GM21723 (cell line): ENCODE measurements around the gene KNDC1.
"Not testable (repeated sequence)": the region's sequence is repeated elsewhere in the genome, so short reads cannot be mapped to it uniquely, and the experiment has no call there.

Experiments used
- ATAC-seq: cut with Tn5 transposase; IDR thresholded peaks from one replicate; pipeline ENCODE4 v1.9.1; 2021; ENCODE audit warnings: mild to moderate bottlenecking, moderate library complexity; ENCODE audit not compliant: unreplicated experiment

The KNDC1 gene

DNA sequence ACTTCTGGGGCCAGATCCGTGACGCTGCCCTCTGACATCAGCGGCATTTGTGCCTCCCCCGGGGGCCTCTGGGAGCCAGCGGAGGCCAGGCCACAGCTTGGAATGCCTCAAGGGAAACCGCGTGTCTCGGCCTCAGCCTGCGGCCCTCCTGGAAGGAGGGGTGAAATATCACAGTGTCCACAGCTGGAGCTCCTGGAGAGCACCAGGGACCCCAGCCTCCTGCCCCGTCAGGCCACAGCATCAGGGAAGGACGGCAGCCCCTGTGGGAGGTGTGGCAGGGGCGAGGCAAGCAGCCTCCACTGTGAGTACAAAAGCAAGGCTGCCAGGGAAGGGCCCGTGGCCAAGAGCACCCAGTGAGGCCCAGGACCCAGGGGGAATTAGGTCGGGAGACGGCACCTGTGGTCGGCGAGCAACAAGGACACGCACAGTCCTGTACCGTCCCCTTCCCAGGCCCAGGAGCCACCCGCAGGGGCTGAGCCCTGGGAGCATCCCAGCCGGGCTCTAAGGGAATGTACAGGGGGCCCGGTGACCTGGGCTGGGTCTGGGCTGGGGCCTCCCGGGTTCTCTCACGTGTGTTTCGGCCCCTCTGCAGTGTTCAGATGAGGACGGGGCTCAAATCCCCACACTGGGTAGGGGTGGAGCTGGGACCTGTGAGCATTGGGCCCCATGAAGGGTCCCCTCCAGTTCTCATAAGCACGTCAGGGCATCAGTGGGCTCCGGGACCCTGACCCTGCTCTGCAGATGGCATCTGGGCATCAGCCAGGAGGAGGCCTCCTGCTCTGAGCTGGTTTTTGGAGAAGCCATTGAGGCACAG, 18.7 kb upstream of the KNDC1 start:
- no peak for ATAC-seq

DNA sequence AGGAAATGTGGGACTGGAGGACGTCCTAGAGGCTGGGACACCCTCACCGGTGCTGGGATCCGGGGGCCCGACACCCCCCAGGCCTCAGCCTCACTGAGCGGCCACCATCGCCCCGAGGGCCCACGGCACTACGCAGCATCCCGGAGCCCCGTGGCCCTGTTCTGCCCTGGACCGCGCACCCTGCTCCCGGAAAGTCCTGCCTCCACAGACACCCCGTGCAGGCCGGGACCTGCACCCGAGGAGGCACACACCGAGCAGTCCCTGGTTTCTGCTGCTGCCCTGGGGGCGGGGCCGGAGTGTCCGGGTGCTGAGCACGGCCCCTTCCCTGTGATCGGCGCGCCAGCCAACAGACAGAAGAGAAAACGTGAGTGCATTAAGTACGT, 18.1 kb upstream of the KNDC1 start:
- ATAC-seq: no peak

DNA sequence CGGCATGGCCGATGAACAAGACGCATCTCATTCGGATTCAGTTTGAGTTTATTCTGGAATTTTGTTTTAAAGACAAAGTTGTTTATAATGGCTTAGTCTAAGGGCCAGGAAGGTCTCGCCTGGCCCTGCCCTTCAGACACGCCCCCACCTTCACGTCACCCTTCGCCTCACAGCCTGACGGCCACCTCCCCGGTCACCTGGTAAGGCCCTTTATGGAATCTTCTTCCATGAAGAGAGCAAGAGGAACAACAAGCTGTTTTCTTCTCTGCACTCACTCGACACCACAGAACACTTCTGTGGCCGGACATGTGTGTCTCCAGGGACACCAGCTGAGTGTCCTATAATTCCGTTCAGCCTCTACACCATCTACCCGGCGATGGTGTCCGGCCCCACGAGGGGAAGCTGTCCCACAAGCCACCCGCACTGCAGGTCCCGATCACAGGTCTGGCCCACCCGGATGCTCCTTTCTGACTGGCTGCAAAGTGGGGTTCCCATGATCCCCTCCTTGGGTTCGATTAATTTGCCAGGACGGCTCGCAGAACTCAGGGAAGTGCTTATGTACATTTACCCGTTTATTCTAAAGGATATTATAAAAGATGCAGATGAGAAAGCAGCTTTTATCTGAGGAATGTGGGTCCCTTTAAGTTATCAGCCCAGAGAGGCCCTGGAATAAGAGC, 17.4 kb upstream of the KNDC1 start:
- ATAC-seq: no peak

DNA sequence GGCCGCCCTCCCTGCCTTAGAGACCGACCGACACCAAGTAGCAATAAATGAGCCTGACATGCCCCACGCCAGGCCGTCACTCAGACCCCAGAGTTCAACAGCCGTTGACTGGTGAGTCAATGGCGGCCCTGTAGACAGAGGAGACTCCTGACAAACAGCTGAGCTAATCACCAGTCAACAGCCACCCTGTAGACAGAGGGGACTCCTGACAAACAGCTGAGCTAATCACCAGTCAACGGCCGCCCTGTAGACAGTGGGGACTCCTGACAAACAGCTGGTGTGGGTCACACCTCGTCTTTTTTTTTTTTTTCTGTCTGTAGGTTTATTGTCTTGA, 16.9 kb upstream of the KNDC1 start:
- ATAC-seq: no peak

DNA sequence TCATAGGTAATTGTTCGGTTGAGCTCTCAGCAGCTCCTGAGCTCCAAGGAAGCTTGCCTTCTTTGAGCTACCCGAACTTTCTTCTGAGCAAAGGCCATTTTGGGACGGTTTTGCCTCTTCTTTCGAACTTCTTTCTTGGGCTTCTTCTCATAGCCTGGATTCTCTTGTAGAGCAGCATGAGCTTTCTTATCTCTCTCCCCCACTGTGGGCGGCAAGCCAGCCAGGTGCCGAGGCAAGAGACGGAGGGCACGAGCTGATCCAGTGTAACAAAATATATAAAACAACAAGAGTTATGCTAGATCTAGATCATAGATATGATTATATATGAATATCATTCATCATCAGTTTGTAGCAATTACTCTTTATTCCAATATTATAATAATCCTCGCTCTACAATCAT, 16.5 kb upstream of the KNDC1 start:
- ATAC-seq: no peak

DNA sequence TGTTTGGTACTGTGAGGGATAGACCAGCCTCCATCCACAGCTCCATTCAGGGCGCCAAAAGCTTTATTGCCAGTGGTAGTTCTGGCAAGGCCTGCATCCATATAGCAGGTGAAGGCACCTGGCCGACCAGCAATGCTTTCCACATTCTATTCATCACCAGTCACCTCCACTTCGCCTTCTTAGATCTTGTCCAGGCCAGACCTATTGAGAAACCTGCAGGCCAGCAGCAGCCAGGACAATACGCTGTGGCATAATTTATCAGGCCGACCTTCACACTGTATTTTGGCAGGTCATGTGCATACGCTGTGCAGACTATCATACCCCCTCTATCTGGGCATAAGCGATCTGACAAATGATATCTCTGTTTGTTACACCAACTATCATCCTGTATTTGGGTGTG, 15.2 kb upstream of the KNDC1 start:
- ATAC-seq: no peak

DNA sequence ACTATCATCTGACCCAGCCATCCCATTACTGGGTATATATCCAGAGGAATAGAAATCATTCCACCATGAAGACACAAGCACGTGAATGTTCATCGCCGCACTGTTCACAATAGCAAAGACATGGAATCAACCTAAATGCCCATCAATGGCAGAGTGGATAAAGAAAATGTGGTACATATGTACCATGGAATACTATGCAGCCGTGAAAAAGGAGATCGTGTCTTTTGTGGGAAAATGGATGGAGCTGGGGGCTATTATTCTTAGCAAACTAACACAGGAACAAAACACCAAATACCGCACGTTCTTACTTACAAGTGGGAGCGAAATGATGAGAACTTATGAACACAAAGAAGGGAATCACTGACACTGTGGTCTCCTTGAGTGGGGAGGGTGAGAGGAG, 9.8 kb upstream of the KNDC1 start:
- ATAC-seq: no peak

DNA sequence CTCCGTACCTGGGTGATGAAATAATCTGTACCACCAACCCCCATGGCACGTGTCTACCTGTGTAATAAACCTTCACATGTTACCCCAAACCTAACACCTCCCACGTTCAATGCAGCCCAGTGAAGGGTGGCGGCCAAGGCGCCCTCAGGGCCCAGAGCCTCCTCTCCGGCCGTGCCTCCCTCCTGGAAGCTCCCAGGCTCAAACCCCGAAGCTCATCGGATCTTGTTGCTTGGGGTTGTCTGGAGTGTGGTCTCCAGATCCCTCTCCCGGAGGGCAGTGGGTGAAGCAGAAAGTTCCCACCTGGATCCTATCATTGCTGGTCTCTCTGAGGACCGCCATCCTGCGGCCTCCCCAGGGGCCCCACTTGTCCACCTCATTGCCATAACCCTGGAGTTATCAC, 9.4 kb upstream of the KNDC1 start:
- no peak for ATAC-seq

DNA sequence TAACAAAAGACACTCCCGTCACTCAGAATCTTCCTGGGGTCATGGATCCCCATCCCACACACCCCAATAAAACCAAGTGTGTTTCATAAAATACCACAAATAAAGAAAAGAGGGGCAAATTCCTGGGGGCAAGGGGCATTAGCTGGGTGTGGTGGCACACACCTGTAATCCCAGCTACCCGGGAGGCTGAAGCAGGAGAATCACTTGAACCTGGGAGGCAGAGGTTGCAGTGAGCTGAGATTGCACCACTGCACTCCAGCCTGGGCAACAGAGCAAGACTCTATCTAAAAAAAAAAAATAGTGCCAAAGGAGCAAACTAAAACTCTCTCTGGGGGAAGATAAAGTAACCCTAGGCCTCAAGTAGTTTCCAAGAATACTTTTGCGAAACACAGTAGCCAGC, 8.9 kb upstream of the KNDC1 start:
- ATAC-seq: not testable (repeated sequence)

DNA sequence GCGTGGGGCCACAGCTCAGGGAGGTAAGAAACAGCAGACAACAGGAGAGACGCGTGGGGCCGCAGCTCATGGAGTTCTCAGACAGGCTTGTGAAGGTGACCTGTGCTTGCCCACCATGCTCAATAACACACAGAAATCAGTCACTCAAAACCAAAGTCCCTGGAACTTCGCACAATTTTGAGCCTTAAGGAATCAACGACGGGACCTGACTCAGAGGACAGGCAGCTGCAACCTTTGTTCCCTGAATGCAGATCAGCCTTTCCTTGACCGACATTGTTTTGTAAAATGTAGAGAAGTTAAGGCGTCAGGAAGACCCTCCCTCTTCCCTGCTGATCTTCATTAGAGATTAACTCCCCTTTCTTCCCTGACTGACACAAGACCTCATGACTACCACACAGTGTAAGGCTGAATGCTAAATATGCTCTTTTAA, 8.5 kb upstream of the KNDC1 start:
- ATAC-seq: no peak

DNA sequence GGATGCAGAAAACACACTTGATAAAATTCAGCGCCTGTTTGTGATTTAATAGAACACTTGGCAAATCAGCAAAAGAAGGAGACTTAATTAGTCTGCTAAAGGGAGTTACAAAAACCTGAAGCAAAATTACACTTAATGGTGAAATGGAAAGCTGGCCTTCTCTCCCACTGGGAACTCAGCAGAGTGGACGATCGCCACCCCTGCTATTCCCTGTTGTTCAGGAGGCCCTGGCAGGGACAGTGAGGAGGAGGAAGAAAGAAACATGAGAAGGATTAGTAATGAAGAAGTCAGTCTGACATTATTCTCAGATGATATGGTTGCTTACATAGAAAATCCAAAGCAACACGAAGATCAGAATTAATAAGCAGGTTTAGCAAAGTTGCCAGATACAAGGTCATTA, 5.6 kb upstream of the KNDC1 start:
- ATAC-seq: no peak

DNA sequence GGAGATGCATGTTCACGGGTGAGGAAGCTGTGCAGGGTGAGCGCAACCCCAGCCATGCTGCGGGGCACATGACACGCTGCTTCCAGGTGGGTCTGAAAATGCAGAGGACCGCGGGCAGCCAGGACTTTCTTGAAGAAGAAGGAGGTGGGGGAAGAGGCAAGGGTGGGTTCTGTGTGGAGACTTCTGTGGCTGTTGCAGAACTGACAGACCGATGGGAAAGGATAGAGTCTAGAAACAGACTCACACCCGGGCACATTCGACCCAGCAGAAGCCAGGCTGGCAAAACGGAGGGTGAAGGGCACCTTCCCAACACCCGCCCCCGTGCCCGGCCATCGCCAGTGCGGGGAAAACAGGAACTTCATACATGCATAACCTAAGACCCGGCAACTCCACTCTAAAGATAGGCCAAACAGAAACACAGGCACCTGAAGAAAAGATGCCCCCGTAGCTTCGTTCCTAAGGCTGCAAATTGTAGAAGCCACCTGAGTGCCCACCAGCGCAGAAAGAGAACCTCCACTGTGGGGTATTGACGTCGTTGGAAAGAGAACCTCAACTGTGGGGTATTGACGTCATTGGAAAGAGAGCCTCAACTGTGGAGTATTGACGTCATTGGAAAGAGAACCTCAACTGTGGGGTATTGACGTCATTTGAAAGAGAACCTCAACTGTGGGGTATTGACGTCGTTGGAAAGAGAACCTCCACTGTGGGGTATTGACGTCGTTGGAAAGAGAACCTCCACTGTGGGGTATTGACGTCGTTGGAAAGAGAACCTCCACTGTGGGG, 4.8 kb upstream of the KNDC1 start:
- ATAC-seq: no peak

DNA sequence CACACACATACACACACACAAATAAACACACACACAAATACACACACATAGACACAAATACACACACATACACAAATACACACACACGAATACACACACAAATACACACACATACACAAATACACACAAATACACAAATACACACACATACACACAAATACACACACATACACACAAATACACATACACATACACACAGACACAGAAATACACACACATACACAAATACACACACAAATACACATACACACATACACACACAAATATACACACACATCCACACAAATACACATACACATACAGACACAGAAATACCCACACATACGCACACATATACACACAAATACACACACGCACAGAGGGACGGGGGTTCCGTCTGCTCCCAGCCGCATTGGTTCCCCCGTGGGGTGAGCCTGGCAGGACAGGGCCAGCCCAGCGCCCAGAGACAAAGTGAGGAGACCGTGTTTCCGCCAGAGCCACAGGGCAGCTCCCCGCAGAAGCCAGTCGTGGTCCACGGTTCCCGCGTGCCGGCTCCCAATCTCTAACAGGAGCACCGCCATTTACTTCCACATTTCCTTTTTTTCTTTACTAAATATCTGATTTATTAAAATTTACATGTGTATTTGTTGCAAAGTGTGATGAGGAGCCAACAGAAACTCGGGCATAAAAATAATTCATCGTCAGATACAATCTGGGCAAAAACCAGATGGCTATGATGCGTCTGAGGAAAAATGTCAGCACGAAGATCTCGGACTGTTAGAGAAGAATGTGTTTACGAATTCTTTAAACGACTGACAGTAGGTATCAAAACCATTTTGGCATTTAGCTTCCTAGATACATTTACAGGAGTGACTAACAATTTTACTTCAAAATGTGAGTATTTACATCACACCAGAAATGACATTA, 3.1 kb upstream of the KNDC1 start:
- no peak for ATAC-seq

DNA sequence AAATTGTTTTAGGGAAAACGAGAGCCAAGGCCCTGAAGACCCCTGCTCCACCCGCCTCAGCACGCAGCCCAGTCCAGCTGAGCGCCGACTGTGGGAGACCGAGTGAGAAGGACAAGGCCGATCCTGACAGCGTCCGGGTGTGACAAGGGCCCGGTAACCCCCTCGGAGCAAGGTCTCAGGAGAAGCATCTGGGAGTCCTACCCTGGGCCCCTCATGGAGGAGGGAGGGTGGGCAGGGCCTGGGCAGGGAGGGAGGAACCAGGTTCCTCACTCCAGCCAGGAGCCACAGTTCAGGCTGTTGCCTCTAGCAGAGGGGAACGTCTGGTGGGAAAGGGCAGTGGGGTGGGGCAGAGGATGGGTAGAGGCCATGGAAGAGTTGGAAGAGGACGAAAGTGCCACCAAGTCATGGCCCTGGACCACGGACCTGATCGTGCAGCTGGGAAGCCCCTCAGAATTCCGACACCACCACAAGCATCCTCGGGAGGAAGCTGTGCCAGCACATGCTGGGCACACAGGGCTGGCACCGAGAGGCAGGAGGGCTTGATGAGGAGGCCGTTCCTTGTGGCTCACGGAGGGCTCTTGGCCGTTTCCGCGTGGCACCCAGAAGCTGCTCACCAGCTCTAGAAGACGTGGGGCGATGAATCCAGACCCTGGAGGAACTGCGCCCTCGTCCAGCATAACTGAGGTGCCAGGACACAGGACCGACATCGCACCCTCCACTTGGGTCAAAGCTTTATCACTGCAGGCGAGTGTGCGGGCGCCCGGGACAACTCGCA, 2.2 kb upstream of the KNDC1 start:
- no peak for ATAC-seq

DNA sequence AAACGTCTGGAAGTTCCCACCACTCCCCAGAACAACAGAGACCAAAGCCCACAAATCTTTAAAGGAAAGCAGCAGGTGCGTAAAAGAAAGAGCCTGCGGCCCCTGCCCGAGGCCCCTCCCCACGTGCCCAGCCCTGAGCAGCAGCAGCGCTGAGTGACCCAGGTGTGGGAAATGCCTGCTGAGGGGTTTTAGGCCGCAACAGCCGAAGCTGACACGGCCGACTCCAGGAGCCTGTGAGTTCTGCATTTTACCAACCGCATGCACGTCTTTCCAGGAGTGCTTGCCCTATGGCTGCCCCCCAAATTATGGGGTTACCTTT, 1.6 kb upstream of the KNDC1 start:
- no peak for ATAC-seq

DNA sequence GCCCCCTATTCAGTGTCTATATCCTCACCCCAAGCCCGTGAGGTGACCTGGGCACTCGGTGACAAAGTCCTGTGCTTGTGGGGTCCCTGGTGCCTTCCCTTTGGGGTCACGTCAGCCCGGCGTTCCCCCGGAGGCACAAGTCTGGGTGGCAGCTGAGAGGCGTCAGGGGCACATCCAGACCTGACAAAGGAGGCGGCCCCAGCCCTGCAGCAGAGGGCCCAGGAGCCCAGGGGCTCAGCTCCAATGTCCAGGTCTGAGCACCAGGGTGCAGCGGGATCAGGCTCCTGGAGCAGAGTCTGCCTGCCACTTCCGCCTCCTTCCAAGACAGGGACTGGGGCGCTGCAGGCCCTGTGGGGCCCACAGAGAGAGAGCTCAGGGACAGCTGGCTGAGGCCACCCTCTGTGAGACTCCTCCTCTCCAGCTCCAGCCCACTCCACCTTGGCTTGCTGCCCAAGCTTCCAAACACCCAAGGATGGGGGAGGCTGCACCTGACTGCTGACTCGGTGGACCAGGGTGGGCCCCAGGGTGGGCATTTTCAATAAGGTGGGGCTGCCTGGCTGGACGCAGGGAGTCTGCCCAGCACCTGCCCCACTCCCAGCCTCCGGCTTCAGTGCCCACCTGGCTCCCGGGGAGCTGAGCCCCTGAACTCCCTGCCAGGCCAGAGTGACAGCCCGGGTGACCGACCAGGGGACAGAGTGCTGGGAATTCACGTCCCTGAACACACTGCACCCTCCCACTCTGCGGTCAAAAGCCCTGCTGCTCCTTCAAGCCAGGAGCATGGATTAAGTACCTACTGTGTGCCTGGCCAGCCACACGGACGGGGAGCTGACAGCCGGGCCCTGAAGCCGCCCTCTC, 1.0 kb upstream of the KNDC1 start:
- ATAC-seq: no peak

DNA sequence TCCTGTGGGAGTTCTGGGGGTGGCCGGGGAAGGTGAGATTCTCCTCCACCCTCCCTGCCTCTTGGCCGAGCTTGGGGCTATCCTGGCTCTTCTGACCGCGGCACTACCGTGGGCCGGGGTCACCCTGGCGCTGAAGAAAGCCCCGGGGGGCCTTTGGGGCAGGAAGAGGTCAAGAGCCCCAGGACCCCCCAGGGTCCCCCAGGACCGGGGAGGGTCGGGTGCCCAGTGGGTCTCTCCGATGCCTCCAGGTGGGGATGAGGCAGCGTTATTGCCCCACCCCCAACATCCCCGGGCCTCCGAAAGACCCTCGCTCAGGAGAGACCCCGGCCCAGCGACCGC, 439 bp upstream of the KNDC1 start:
- ATAC-seq: no peak

DNA sequence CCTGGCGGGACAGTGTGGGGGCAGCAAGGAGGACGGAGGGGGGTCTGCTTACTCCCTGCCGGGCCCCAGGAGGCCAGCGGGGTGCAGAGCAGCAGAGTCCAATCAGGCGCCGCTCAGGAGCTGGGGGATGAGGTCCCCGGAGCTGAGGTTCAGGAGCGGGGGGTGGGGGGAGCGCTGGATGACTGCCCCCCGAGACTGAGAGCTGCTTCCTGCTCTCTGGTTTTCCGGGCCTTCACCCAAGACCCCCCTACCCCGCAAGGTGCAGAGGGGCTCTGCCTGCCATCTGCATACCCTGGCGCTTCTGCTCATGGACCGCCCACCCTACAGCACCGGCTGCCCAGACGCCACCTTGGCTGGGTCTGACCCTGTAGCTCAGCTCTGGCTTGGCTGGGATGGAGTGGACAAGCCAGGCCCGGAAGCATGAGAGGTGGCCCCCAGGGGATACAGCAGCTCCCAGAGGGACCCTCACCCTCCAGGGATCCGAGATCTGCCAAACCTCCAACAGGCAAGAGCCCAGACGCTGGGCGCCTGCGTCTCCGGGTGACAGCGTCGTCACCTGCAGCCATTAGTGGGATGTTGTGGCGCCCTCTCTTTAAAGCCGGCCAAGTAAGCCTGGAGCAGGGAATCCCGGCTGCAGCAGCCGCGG, 930 bp downstream of the KNDC1 start:
- ATAC-seq: no peak

DNA sequence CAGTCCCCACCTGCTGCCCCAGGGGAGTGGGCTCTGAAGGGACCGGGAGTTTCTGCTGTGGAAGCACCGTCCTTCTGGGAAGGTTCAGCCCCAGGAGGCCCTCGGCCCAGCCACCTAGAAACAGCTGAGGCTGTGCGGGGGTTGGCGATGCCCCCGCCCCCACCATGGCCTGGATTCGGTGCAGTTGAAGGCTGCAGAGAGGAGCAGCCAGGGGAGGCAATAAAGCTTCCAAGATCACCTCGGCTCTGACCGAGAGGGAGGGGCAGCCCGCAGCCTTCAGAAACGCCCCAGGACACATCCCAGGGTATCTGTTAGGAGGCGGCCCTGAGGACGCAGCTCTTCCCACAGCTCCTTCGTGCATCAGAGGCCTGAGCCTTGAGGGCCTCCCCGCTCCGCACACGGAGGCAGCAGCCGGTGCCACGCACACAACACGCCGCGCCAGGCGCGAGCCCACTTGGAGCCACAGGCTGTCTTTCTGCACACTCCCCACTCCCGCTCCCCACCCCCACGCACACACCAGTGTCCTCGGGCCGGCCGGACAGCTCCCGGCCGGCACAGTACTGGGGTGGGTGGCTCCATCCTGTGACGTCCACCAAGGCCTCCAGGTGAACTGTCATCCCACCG, 1.6 kb downstream of the KNDC1 start:
- no peak for ATAC-seq
